Keratinocyte (primary cell): ENCODE results near the gene RFX2.

Experiments used
- CTCF ChIP-seq, 3 experiments: IDR thresholded peaks in 1 of 3; conservative IDR thresholded peaks in 1 of 3; optimal IDR thresholded peaks in 1 of 3; 2 replicates in 2 of 3; 3 replicates in 1 of 3; pipeline versions ENCODE3 to v1.5.1; 2011; ENCODE audit warnings: low read length in 3 of 3, mild to moderate bottlenecking in 3 of 3, moderate library complexity in 2 of 3, control low read depth in 1 of 3, inconsistent platforms in 1 of 3; ENCODE audit not compliant: insufficient read depth in 2 of 3; ENCODE audit errors: extremely low read depth in 1 of 3
- EZH2 ChIP-seq: IDR thresholded peaks from one replicate; pipeline ENCODE4 v1.6.1; 2012; ENCODE audit warnings: inconsistent platforms, mild to moderate bottlenecking, low read length, moderate library complexity

GRCh38 chr19:5966215-5966614, 144.1 kb downstream of the RFX2 start:
- no peak for TF ChIP-seq CTCF (optimal IDR thresholded peaks at IDR 0.05 in 1 of 3, IDR thresholded peaks at IDR 0.05 in 1 of 3, conservative IDR thresholded peaks at IDR 0.05 in 1 of 3; ENCODE audit: extremely low read depth in 1 of 3, insufficient read depth in 2 of 3, low read length in 3 of 3)
- TF ChIP-seq EZH2 = no peak
